ENCODE results near the gene ARL6IP1.

GRCh38 chr16:18789515-18789849 lies 11.9 kb downstream of the ARL6IP1 start:
- TF ChIP-seq MAX (IDR thresholded peaks at IDR 0.05) (no peak), CTCF (IDR thresholded peaks at IDR 0.05; ENCODE audit: low read depth, low read length, missing input control) (no peak), JUND (IDR thresholded peaks at IDR 0.05) (no peak), REST (IDR thresholded peaks at IDR 0.05) (no peak), ATF3 (IDR thresholded peaks at IDR 0.05) (no peak)

Measured in liver (tissue), 3 donors.